Mesenchymal stem cell (in vitro differentiated cells and primary cell): ENCODE measurements around the gene PTPRU.

Source experiments
- DNase-seq: peaks from one replicate; pipeline ENCODE4 v3.0.0-alpha.2; 2013
- H2AFZ ChIP-seq: one replicate; pipeline ENCODE4 v1.6.1; 2013; ENCODE audit warnings: low read depth, mild to moderate bottlenecking, control low read depth, inconsistent platforms, low read length, moderate library complexity
- H2AK5ac ChIP-seq: 2 replicates; pipeline ENCODE4 v1.6.1; 2013; ENCODE audit warnings: low read length, moderate library complexity, mild to moderate bottlenecking, inconsistent platforms; ENCODE audit not compliant: severe bottlenecking
- H2BK120ac ChIP-seq: one replicate; pipeline ENCODE4 v1.6.1; 2013; ENCODE audit warnings: low read depth, mild to moderate bottlenecking, inconsistent platforms, low read length, moderate library complexity
- H2BK12ac ChIP-seq, 2 experiments: one replicate each; pipeline ENCODE4 v1.6.1; 2013; ENCODE audit warnings: inconsistent platforms in 2 of 2, low read length in 2 of 2, mild to moderate bottlenecking in 2 of 2, moderate library complexity in 2 of 2, control low read depth in 1 of 2
- H2BK15ac ChIP-seq: one replicate; pipeline ENCODE4 v1.6.1; 2013; ENCODE audit warnings: mild to moderate bottlenecking, low read depth, inconsistent platforms; ENCODE audit not compliant: poor library complexity, severe bottlenecking
- H2BK5ac ChIP-seq: 2 replicates; pipeline ENCODE4 v1.6.1; 2013; ENCODE audit warnings: low read depth, mild to moderate bottlenecking, low read length, control low read depth, inconsistent platforms; ENCODE audit not compliant: poor library complexity, severe bottlenecking
- H3K14ac ChIP-seq, 2 experiments: one replicate each; pipeline ENCODE4 v1.6.1; 2013; ENCODE audit warnings: inconsistent platforms in 2 of 2, low read length in 2 of 2, control low read depth in 1 of 2, mild to moderate bottlenecking in 1 of 2, moderate library complexity in 1 of 2
- H3K18ac ChIP-seq, 2 experiments: one replicate each; pipeline ENCODE4 v1.6.1; 2013; ENCODE audit warnings: inconsistent platforms in 2 of 2, low read length in 2 of 2, control low read depth in 1 of 2, low read depth in 1 of 2, mild to moderate bottlenecking in 1 of 2
- H3K23ac ChIP-seq, 2 experiments: one replicate each; pipeline ENCODE4 v1.6.1; 2013; ENCODE audit warnings: inconsistent platforms in 2 of 2, low read length in 2 of 2, mild to moderate bottlenecking in 2 of 2, moderate library complexity in 2 of 2, control low read depth in 1 of 2
- H3K27ac ChIP-seq: 2 replicates; pipeline ENCODE4 v1.5.1; 2013; ENCODE audit warnings: mild to moderate bottlenecking, moderate library complexity, low read length, control low read depth, inconsistent platforms; ENCODE audit not compliant: poor library complexity, severe bottlenecking
- H3K27me3 ChIP-seq, 2 experiments: 2 replicates each; pipeline versions ENCODE4 v1.6.1 to v1.7.0; 2013; ENCODE audit warnings: low read length in 2 of 2, mild to moderate bottlenecking in 2 of 2, moderate library complexity in 2 of 2, control low read depth in 1 of 2, inconsistent platforms in 1 of 2; ENCODE audit not compliant: control insufficient read depth in 1 of 2, insufficient read depth in 1 of 2
- H3K36me3 ChIP-seq, 2 experiments: 2 replicates each; pipeline versions ENCODE4 v1.6.1 to v1.7.0; 2013; ENCODE audit warnings: low read length in 2 of 2, control low read depth in 1 of 2, inconsistent platforms in 1 of 2, low read depth in 1 of 2, mild to moderate bottlenecking in 1 of 2; ENCODE audit not compliant: insufficient read depth in 2 of 2, control insufficient read depth in 1 of 2
- H3K4ac ChIP-seq, 2 experiments: one replicate each; pipeline ENCODE4 v1.6.1; 2013; ENCODE audit warnings: inconsistent platforms in 2 of 2, low read length in 2 of 2, mild to moderate bottlenecking in 2 of 2, moderate library complexity in 2 of 2, control low read depth in 1 of 2, low read depth in 1 of 2
- H3K4me1 ChIP-seq: 2 replicates; pipeline ENCODE4 v1.6.1; 2013; ENCODE audit warnings: low read depth, low read length, control low read depth; ENCODE audit not compliant: control insufficient read depth, insufficient read depth
- H3K4me2 ChIP-seq: 2 replicates; pipeline ENCODE4 v1.6.1; 2013; ENCODE audit warnings: low read length, mild to moderate bottlenecking, inconsistent platforms; ENCODE audit not compliant: poor library complexity, severe bottlenecking
- H3K4me3 ChIP-seq, 2 experiments: 2 replicates each; pipeline versions ENCODE4 v1.5.1 to v1.7.0; 2013; ENCODE audit warnings: low read length in 2 of 2, mild to moderate bottlenecking in 2 of 2, control low read depth in 1 of 2, low read depth in 1 of 2; ENCODE audit not compliant: insufficient read depth in 1 of 2
- H3K79me1 ChIP-seq: replicated peaks from 2 replicates; pipeline ENCODE4 v1.6.1; 2013; ENCODE audit warnings: mild to moderate bottlenecking, control low read depth, low read length, inconsistent platforms; ENCODE audit not compliant: poor library complexity, severe bottlenecking
- H3K9ac ChIP-seq: 2 replicates; pipeline ENCODE4 v1.7.0; 2013; ENCODE audit warnings: mild to moderate bottlenecking, low read length, moderate library complexity
- H3K9me3 ChIP-seq: 2 replicates; pipeline ENCODE4 v1.7.0; 2013; ENCODE audit warnings: mild to moderate bottlenecking, low read length; ENCODE audit not compliant: control insufficient read depth
- H4K8ac ChIP-seq: one replicate; pipeline ENCODE4 v1.6.1; 2013; ENCODE audit warnings: inconsistent platforms, mild to moderate bottlenecking, low read length, moderate library complexity
- H4K91ac ChIP-seq: one replicate; pipeline ENCODE4 v1.6.1; 2013; ENCODE audit warnings: mild to moderate bottlenecking, low read length, inconsistent platforms
- WGBS: methylation state at CpG from one replicate; pipeline ENCODE4 v1.1.7; 2013; ENCODE audit warnings: mixed read lengths; 5-methylcytosine and 5-hydroxymethylcytosine counted together

Gene PTPRU

GRCh38 chr1:29354511-29355098 is 118.3 kb downstream of the PTPRU start:
- WGBS, result 72% methylated on average over 8 of the region's 8 CpGs
- no peaks in the 10 kb centered on the region for H3K36me3 ChIP-seq
- no peak overlapping the region for H3K14ac ChIP-seq
- no peak overlapping the region for H3K9ac ChIP-seq
- no peaks in the 10 kb centered on the region for H3K4me1 ChIP-seq
- H2BK5ac ChIP-seq, result no peak overlapping the region
- no peak overlapping the region for H3K27ac ChIP-seq
- no peak overlapping the region for H4K8ac ChIP-seq
- H2BK15ac ChIP-seq, result no peak overlapping the region
- no peak overlapping the region for H3K4me3 ChIP-seq
- H3K18ac ChIP-seq, result no peak overlapping the region
- no peak overlapping the region for H4K91ac ChIP-seq
- H3K4me2 ChIP-seq, result no peak overlapping the region
- H3K79me1 ChIP-seq, result no peaks in the 10 kb centered on the region
- DNase-seq, result no peak
- no peak overlapping the region for H2BK12ac ChIP-seq
- no peak overlapping the region for H3K4ac ChIP-seq
- no peak overlapping the region for H2BK120ac ChIP-seq
- peaks cover 10% of the 10 kb centered on the region for H3K9me3 ChIP-seq
- H3K27me3 ChIP-seq, result peaks cover 31 to 68% of the 10 kb centered on the region in 2 experiments
- no peak overlapping the region for H2AFZ ChIP-seq
- no peak overlapping the region for H3K23ac ChIP-seq
- H2AK5ac ChIP-seq, result no peak overlapping the region

GRCh38 chr1:29355375-29355774 is 119.1 kb downstream of the PTPRU start:
- no peak overlapping the region for H3K9ac ChIP-seq
- no peak overlapping the region for H3K14ac ChIP-seq
- no peaks in the 10 kb centered on the region for H3K36me3 ChIP-seq
- no peak overlapping the region for H3K4me3 ChIP-seq
- H3K23ac ChIP-seq, result no peak overlapping the region
- H2BK15ac ChIP-seq, result no peak overlapping the region
- no peaks in the 10 kb centered on the region for H3K4me1 ChIP-seq
- H3K79me1 ChIP-seq, result no peaks in the 10 kb centered on the region
- DNase-seq, result no peak
- no peak overlapping the region for H3K18ac ChIP-seq
- H4K8ac ChIP-seq, result no peak overlapping the region
- H3K4me2 ChIP-seq, result no peak overlapping the region
- H2BK5ac ChIP-seq, result no peak overlapping the region
- no peak overlapping the region for H2AFZ ChIP-seq
- no peak overlapping the region for H4K91ac ChIP-seq
- no peak overlapping the region for H2BK12ac ChIP-seq
- 85% methylated on average over 6 of the region's 6 CpGs for whole genome bisulfite sequencing
- H3K27me3 ChIP-seq, result peaks cover 24 to 64% of the 10 kb centered on the region in 2 experiments
- peaks cover 10% of the 10 kb centered on the region for H3K9me3 ChIP-seq
- no peak overlapping the region for H2AK5ac ChIP-seq
- no peak overlapping the region for H3K27ac ChIP-seq
- no peak overlapping the region for H3K4ac ChIP-seq
- no peak overlapping the region for H2BK120ac ChIP-seq

- Histone ChIP-seq H2BK12ac (no peak overlapping the region), H3K14ac (no peak overlapping the region), H2AK5ac (no peak overlapping the region), H3K4me1 (no peaks in the 10 kb centered on the region), H2BK120ac (no peak overlapping the region), H2BK5ac (no peak overlapping the region), H3K4ac (no peak overlapping the region), H4K91ac (no peak overlapping the region), H3K27ac (no peak overlapping the region), H2AFZ (no peak overlapping the region), H3K27me3 (peaks cover 31 to 62% of the 10 kb centered on the region in 2 experiments), H4K8ac (no peak overlapping the region), H3K79me1 (no peaks in the 10 kb centered on the region), H3K18ac (no peak overlapping the region), H2BK15ac (no peak overlapping the region), H3K36me3 (no peaks in the 10 kb centered on the region), H3K4me2 (no peak overlapping the region), H3K9me3 (peaks cover 10% of the 10 kb centered on the region), H3K23ac (no peak overlapping the region), H3K9ac (no peak overlapping the region), H3K4me3 (no peak overlapping the region)
- DNase-seq, result no peak
- WGBS, result 49% methylated on average over 14 of the region's 14 CpGs
Observed at GRCh38 chr1:29356663-29357062, 120.3 kb downstream of the PTPRU start.

- no peak overlapping the region for H3K14ac ChIP-seq
- no peak overlapping the region for H3K9ac ChIP-seq
- H3K36me3 ChIP-seq, result no peaks in the 10 kb centered on the region
- no peak overlapping the region for H4K8ac ChIP-seq
- H3K4ac ChIP-seq, result no peak overlapping the region
- no peak overlapping the region for H3K4me2 ChIP-seq
- no peak overlapping the region for H3K27ac ChIP-seq
- peaks cover 3% of the 10 kb centered on the region for H3K9me3 ChIP-seq
- H2BK15ac ChIP-seq, result no peak overlapping the region
- H2BK120ac ChIP-seq, result no peak overlapping the region
- H2BK5ac ChIP-seq, result no peak overlapping the region
- no peak overlapping the region for H2AK5ac ChIP-seq
- WGBS, result 83% methylated on average over 7 of the region's 7 CpGs
- no peak overlapping the region for H2BK12ac ChIP-seq
- no peak overlapping the region for H2AFZ ChIP-seq
- no peak overlapping the region for H3K18ac ChIP-seq
- no peaks in the 10 kb centered on the region for H3K4me1 ChIP-seq
- H4K91ac ChIP-seq, result no peak overlapping the region
- H3K27me3 ChIP-seq, result peaks cover 27 to 62% of the 10 kb centered on the region in 2 experiments
- no peak overlapping the region for H3K23ac ChIP-seq
- no peak for DNase-seq
- H3K4me3 ChIP-seq, result no peak overlapping the region
- H3K79me1 ChIP-seq, result no peaks in the 10 kb centered on the region
Observed at GRCh38 chr1:29357452-29357851, 121.1 kb downstream of the PTPRU start.
